HG02840 (cell line): Measurements from ENCODE around the gene ELOF1.
"Not testable (repeated sequence)": the region's sequence is repeated elsewhere in the genome, so short reads cannot be mapped to it uniquely, and the experiment has no call there.

Experiments
- ATAC-seq: cut with Tn5 transposase; IDR thresholded peaks from one replicate; pipeline ENCODE4 v1.9.1; 2021; ENCODE audit warnings: mild to moderate bottlenecking, moderate library complexity, moderate number of reproducible peaks; ENCODE audit not compliant: unreplicated experiment, low FRiP score

The ELOF1 gene

DNA sequence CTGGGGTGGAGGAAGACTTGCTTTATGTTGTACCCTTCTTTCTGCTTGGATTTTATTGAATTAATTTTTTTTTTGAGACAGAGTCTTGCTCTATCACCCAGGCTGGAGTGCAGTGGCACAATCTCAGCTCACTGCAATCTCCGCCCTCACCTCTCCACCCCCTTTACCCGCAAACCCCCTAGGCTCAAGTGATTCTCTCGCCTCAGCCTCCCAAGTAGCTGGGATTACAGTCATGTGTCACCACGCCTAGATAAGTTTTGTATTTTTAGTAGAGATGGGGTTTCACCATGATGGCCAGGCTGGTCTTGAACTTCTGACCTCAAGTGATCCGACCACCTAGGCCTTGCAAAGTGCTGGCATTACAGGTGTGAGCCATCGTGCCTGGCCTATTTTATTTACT is 14.3 kb upstream of the ELOF1 start:
- not testable (repeated sequence) for ATAC-seq

DNA sequence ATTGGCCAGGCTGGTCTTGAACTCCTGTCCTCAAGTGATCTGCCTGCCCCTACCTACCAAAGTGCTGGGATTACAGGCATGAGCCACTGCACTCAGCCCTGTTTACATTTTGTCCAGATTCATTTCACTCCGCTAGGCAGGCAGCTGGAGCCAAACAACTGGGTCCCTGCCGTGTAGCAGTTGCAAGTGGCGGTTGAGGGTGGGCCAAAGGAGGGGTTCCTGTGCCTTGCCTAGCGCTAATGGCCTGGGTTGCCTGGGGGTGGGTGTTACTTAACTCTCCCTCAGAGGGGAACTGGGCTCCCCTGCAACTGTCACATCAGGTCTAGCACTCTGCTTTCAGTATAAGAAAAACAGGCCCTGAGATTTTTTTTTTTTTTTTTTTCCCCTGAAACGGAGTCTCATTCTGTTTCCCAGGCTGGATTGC is 11.0 kb upstream of the ELOF1 start:
- ATAC-seq: no peak

DNA sequence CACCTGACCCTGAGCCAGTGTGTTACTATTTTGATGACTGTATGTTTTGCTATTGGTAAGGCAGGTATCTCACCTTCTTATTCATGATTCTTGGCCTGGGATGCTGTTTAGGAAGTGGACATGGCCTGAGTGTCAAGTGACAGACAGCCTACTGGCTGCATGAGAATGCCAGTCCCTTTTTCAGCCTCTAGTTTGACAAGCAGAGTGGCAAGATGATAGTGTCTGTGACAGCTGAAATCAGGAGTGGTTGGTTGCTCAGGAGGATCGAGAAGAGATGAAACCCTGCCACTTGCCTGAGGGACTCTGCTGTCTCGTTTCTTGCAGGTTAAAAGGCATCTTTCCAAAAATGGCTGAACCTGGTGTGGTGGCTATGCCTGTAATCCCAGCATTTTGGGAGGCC is 7.1 kb upstream of the ELOF1 start:
- no peak for ATAC-seq

DNA sequence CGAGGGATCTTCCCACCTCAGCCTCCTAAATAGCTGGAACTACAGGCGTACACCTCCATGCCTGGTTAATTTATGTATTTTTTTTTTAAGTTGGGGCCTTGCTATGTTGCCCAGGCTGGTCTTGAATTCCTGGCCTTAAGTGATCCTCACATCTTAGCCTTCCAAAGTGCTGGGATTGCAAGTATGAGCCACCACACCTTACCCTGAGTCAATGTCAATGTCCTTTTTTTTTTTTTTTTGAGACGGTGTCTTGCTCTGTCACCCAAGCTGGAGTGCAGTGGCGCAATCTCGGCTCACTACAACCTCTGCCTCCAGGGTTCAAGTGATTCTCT is 6.6 kb upstream of the ELOF1 start:
- not testable (repeated sequence) for ATAC-seq

DNA sequence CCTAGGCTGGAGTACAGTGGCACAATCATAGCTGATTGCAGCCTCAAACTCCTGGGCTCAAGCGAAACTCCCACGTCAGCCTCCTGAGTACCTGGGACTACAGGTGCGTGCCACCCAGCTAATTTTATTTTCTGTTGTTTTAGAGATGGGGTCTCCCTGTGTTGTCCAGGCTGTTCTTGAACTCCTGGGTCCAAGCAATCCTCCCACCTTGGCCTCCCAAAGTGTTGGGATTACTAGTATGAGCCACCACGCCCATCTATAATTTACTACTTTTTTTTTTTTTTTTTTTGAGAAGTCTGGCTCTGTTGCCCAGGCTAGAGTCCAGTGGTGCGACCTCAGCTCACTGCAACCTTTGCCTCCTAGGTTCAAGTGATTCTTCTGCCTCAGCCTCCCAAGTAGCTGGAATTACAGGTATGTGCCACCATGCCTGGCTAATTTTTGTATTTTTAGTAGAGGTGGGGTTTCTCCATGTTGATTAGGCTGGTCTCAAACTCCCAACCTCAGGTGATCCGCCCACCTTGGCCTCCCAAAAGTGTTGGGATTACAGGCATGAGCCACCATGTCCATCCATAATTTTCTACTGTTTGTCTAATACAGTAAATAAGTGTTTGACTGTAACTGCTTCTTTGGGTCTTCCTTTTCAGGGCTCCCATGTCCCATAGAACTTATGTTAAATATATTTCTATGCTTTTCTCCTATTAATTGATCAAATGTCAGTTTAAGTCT is 5.2 kb upstream of the ELOF1 start:
- not testable (repeated sequence) for ATAC-seq

DNA sequence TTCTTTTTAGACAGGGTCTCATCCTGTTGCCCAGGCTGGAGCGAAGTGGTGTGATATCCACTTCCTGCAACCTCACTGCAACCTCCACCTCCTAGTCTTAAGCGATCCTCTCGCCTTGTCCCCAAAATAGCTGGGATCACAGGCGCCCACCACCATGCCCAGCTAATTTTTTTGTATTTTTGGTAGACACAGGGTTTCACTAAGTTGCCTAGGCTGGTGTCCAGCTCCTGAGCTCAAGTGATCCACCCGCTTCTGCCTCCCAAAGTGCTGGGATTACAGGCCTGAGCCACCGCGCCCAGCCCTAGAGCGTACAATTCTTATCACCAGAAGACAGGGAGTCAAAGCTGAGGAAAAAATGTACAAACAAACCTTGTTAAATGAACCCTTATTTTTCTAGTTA is 4.5 kb upstream of the ELOF1 start:
- ATAC-seq: no peak

DNA sequence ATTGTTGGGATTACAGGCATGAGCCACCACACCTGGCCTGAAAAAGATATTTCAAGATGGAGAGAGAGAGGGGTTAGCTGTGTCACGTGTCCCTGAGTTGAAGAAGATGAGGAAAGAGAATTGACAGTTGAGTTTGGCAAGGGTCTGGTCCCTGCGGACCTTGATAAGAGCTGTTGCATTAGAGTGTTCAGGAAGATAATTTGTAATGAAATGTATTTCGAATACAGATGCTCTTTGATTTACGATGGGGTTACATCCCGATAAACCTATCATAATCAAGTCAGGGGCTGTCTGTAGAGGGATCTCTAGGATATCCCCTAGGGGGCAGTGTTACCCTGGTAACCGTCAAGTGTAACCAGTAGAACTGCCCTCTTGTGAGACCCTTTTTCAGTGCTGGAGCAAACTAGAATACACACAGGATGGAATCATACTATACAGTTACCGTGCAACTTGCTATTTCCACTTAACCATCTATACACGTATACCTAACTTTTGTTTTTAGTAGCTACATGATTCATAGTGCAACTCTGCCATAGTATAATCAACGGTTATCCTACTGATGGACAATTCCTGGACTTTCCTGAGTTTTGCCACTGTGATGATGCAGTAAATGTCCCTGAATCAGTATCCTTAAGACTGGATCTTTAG is 1.5 kb upstream of the ELOF1 start:
- ATAC-seq: no peak

DNA sequence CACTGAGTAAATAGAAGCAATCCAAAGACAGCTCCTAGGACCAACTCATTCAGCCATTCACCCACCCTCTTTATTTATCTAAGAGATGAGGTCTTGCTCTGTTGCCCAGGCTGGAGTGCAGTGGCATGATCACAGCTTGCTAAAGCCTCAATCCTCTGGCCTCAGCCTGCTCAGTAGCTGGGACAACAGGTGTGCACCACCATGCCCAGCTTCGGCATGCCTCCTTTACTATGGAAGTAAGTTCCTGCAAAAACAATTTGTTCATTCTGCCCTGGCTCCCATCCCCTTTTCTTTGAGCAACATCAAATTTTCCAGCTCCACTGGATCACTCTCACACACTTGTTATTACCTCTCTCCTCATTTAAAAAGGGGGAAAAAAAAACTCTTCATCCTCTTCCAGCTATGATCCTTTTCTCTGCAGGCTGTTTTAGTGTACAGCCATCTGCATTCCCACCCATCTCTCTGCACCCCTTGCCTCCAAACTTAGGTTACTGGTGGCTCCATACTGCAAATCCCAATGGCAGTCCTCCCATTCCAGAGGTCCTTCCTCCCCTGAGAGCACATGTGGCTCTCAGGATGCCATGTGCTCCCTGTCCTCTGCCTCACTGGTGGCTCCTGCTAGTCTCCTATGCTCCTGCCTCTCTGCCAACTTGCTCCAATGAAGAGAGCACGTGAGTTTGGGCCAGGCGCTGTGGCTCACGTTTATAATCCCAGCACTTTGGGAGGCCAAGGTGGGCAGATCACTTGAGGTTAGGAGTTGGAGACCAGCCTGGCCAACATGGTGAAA is 2.2 kb downstream of the ELOF1 start:
- ATAC-seq: no peak

DNA sequence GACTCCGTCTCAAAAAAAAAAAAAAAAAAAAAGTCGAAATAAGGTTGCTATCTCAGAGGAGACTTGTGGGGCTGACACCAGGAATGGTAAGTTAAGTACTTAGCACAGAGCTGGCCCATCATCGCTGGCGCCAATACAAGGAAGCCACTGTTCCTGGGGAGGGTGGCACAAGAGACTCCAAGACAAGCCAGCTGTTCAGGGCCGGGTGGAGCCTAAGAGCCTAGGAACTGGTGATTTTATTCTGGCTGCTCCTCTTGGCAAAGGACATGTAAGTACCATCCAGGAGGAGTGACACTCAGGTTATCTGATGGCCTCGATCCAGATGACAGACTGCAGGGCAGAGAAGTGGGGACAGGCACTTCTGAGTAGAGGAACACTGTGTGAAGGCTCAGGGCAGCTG is 3.8 kb downstream of the ELOF1 start:
- ATAC-seq: no peak

DNA sequence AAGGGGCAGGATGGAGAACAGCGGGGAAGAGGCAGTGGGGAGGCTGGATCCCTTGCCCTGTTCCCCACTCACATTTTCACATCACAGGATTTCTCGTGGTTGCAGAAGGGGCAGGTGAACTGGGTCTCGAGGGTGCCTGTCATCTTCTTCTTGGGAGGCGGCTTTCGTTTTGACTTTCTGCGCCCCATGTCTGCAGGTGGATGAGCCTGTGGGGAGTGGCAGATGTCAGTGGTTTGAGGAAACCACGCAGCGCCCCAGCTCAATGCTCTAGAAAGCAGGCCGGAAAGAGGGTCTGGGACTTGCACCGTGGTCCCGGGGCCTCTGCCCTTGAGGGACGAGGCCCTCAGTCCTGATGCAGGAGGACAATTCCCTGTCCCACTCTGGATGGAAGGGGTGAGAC is 4.9 kb downstream of the ELOF1 start:
- ATAC-seq: no peak

DNA sequence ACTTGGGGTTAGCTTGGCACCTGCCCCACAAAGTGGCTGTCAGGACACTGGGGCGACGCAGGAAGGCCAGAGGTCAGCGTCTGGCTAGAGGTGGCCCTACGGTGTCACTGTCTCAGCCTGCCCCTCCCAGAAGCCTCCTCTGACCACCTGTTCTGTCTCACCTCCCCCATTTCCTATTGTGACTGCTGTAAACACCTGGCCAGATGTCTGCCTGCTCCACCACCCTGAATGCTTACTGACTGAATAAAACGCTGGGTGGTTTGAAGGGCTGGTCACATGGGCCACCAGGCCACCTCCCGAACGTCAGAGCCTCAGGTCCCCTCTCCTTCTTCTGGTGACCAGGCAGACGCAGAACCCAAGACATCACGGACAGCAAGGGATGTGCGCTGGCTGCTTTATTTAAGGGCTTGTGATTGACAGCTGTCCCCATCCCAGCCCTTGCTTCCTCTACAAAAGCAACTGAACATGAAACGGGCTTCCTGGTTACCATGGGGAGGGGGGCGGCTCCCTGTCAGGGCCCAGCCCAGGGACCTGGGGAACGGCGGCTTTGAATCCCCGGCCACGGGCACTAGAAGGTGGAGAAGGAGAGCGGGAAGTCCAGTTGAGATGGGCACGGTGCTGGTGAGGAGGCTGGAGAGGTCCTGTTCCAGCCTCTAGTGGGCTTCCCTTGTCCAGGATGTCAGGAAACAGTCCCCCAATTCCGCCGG is 6.2 kb downstream of the ELOF1 start:
- no peak for ATAC-seq

DNA sequence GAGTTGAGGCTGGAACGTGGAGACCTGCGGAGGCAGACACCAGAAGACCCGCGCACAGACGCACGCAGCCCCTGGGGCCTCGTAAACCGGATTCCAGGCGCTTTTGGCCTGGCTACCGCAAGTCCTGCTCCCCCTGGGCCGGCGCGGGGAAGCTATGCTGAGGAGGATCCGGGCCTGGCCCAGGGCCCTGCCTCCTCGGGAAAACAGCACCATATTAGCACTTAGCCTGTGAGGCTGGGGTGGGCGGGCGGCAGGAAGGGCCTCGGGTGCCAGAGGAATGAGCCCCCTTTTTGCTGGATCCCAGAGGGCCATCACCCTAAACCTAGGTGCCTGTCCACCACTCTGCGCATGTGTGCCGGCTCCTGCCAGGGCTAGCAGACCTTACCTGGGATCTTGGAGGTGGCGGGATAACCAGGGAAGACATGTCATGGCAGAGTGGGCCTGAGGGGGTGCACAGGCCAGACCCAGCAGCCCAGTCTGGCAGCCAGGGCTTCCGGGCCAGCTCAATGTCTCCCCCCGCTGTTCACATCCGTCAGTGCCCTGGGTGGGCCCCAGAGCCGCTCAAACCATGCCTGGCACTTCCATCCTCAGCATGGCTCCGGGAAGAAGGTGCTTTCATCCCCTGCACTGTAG is 7.3 kb downstream of the ELOF1 start:
- ATAC-seq: no peak

DNA sequence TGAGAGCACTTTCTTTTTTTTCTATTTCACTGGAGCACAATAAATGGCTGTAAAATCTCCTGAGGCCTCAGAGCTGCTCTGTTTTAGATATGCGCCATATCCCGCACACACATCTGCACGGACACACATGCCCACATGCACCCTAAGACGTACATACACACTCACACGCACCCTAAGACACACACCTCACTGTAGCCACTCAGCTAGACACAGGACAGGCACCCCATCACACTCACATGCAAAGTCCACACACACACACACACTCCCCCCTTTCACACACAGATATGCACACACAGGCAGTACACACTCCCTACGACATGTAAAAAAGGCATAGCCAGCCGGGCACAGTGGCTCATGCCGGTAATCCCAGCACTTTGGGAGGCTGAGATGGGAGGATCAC is 8.8 kb downstream of the ELOF1 start:
- ATAC-seq: no peak

DNA sequence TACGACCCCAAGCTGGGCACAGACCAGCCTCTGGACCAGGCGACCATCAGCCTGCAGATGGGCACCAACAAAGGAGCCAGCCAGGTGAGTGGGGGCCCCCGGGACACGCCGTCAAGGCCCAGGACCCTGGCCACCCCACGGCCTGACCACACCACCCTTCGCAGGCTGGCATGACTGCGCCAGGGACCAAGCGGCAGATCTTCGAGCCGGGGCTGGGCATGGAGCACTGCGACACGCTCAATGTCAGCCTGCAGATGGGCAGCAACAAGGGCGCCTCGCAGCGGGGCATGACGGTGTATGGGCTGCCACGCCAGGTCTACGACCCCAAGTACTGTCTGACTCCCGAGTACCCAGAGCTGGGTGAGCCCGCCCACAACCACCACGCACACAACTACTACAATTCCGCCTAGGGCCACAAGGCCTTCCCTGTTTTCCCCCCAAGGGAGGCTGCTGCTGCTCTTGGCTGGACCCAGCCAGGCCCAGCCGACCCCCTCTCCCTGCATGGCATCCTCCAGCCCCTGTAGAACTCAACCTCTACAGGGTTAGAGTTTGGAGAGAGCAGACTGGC is 9.6 kb downstream of the ELOF1 start:
- ATAC-seq: no peak

DNA sequence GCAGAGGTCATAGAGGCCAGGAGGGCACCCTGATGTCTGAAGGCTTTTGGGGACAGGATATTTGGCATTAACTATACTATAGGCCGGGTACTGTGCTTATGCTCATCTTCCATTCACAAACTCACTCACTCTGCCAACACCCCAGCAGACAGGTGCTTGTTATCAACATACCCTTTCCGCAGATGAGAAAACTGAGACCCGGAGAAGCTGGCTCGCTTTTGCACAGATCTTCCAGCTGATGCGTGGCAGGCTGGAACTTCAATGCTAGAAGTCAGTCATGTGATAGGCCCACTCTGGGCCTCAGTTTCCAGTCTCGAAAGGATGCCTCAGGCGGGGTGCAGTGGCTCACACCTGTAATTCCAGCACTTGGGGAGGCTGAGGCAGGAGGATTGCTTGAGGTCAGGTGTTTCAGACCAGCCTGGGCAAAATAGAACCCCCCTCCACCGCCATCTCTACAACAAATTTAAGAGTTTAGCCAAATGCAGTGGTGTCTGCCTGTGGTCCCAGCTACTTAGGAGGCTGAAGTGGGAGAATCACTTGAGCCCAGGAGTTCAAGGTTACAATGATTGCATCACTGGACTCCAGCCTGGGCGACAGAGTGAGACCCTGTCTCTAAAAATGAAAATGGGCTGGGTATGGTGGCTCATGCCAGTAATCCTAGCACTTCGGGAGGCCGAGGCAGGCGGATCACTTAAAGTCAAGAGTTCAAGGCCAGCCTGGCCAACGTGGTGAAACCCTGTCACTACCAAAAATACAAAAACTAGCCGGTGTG is 10.9 kb downstream of the ELOF1 start:
- ATAC-seq: no peak

DNA sequence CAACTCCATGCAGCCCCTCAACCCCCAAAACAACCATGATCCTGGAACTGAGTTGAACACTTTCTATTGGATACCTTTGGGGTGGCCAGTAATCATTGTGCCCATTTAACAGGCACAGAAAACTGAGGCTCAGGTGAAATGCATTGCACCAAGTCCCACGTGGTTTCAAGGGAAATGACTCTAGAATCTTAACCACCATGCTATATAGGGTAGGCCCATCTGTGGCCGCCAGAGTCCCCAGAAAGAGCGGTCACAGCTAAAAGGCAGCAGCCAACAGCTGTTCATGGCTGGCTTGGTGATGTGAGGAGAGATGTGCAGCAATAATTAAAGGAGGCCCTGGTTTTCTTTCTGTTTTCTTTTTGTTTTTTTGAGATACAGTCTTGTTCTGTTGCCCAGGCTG is 17.8 kb downstream of the ELOF1 start:
- no peak for ATAC-seq

DNA sequence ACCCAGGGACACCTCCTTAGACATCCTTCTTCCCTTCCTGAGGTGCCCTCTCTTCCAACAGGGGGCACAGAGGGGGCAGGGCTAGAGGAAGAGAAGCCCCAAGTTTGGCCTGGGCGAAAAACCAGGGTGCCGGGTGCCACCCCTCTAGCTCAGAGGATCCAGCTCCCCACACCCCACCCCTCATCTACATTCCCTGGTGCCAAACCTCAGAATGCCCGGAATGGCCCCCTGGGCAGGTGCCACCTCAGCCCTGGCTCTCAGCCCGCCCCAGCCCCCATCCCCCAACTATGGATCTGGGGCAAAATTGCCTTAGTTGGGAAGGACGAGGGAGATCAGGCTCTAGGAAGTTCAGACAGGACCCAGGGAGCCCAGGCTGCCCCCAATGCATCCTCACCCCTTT is 18.4 kb downstream of the ELOF1 start:
- no peak for ATAC-seq

DNA sequence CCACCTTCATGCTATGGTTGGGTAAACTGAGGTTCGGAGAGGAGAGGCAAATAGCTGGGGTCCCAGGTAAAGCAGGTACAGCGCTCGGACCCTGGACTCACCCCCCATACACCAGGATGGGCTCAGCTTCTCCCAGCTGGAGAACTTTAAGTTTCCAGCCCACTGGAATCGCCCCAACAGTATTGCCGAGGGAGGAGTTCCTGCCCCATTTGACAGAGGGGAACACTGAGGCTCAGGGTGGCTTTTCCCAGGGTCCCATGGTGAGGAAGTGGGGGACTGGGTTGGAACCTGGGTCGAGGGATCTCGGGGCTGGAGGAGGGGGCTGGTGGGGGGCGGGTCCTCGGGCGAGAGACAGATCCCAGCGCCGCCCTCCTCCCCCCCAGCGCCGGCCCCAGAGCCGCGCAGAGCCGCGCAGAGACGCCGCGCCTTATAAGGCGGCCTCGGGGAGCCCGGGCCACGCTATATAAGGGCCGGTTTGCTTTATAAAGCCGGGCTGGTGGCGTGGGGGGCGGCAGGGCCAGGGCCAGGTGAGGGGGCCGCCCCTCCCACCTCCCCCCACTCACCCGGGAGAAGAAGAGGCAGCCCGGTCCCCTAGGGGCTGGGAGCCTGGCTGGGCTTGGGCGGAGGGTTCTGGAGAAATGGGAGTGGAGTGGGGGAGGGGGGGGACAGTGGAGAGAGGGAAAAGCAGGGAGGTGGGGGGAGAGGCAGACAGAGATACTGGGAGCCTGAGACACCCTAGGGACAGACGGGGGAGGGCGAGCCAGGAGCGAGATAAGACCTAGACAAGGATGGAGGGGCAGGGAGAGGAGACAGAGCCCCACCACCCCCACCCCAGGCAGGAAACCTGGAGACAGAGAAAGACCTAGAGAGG is 19.3 kb downstream of the ELOF1 start:
- no peak for ATAC-seq
